ENCODE measurements around the gene ACO2. TPM values are rescaled to one million over a fixed set of nuclear protein-coding genes. Genes with fewer than 3 reads are reported as not detected.

ACO2 gene
- total RNA-seq, 1 donor from 2014 or later: 83.5 TPM

- H3K4me3 Mint-ChIP-seq (ENCODE audit: unreplicated experiment): peak overlapping the region; percentile 27
- no peaks in the 10 kb centered on the region for H3K9me3 Mint-ChIP-seq (ENCODE audit: unreplicated experiment)
- no peak for DNase-seq (ENCODE audit: low spot score)
- H3K4me1 Mint-ChIP-seq (ENCODE audit: unreplicated experiment): peaks cover 18% of the 10 kb centered on the region
- TF ChIP-seq, protein P1, sequence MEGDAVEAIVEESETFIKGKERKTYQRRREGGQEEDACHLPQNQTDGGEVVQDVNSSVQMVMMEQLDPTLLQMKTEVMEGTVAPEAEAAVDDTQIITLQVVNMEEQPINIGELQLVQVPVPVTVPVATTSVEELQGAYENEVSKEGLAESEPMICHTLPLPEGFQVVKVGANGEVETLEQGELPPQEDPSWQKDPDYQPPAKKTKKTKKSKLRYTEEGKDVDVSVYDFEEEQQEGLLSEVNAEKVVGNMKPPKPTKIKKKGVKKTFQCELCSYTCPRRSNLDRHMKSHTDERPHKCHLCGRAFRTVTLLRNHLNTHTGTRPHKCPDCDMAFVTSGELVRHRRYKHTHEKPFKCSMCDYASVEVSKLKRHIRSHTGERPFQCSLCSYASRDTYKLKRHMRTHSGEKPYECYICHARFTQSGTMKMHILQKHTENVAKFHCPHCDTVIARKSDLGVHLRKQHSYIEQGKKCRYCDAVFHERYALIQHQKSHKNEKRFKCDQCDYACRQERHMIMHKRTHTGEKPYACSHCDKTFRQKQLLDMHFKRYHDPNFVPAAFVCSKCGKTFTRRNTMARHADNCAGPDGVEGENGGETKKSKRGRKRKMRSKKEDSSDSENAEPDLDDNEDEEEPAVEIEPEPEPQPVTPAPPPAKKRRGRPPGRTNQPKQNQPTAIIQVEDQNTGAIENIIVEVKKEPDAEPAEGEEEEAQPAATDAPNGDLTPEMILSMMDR (IDR thresholded peaks at IDR 0.05; ENCODE audit: unreplicated experiment): no peak
- peaks cover 16% of the 10 kb centered on the region for H3K27me3 Mint-ChIP-seq (ENCODE audit: unreplicated experiment)
- no peak overlapping the region for H3K27ac Mint-ChIP-seq (ENCODE audit: unreplicated experiment)
- H3K36me3 Mint-ChIP-seq (ENCODE audit: low read depth, unreplicated experiment): peaks cover 6% of the 10 kb centered on the region
These were observed 26.6 kb upstream of the ACO2 start for GRCh38 chr22:41442240-41442792.

- TF ChIP-seq, protein P1 (IDR thresholded peaks at IDR 0.05; ENCODE audit: unreplicated experiment): no peak
- DNase-seq (ENCODE audit: low spot score): peak; percentile 93
- Mint-ChIP-seq H3K27me3 (ENCODE audit: unreplicated experiment) (peaks cover 26% of the 10 kb centered on the region), H3K9me3 (ENCODE audit: unreplicated experiment) (no peaks in the 10 kb centered on the region), H3K4me1 (ENCODE audit: unreplicated experiment) (peaks cover 30% of the 10 kb centered on the region), H3K36me3 (ENCODE audit: low read depth, unreplicated experiment) (peaks cover 11% of the 10 kb centered on the region), H3K4me3 (ENCODE audit: unreplicated experiment) (peak overlapping the region; percentile 98), H3K27ac (ENCODE audit: unreplicated experiment) (peak overlapping the region; percentile 85)
These were observed 24.4 kb upstream of the ACO2 start for GRCh38 chr22:41444360-41445128.

DNA sequence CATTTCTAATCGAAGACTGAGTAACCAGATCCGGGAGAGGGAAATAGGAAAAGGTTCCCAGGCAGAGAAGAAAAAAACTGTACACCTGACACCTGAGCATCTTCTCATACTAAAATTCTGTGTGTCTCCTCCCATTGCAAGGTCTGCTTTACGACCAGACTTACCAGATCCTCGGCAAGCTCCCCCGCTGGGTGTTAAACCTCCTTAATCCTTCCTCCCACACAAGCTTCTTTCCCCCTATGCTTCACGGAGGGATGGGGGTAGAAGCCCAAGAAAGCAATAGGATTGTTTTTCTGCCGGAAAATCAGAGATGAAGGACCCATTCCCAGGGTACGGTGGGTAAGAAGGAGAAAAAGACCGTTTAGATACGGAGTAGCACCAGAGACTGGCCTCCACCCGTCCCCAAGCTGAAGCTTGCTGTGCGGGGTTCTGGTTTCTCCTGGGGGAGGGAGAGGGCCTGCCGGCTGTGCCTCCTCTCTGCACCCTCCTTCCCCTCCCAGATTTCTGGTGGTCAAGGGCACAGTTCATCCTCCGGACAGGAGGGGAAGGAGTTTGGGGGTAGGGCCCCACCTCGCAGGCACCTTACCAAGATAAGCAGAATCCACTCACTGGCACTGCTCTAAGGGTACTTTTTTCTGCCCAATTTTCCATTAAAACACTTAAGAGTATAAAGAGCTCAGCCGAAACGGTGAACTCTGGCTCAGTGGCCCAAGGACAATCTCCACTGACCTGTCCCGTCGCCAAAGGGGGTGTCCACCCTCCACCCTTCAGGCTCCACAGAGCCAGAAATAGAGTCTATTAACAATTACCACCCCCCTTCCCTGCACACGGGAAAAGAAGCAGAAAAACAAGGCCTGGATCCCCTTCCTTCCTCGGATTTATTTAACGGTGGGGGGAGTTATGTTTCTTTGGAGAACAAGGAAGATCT, 23.5 kb upstream of the ACO2 start:
- TF ChIP-seq, protein P1 (IDR thresholded peaks at IDR 0.05; ENCODE audit: unreplicated experiment): no peak
- peak overlapping the region; percentile 98 for H3K4me3 Mint-ChIP-seq (ENCODE audit: unreplicated experiment)
- H3K36me3 Mint-ChIP-seq (ENCODE audit: low read depth, unreplicated experiment): peaks cover 11% of the 10 kb centered on the region
- DNase-seq (ENCODE audit: low spot score): peak; percentile 10
- peaks cover 26% of the 10 kb centered on the region for H3K27me3 Mint-ChIP-seq (ENCODE audit: unreplicated experiment)
- peak overlapping the region; percentile 85 for H3K27ac Mint-ChIP-seq (ENCODE audit: unreplicated experiment)
- peaks cover 30% of the 10 kb centered on the region for H3K4me1 Mint-ChIP-seq (ENCODE audit: unreplicated experiment)
- H3K9me3 Mint-ChIP-seq (ENCODE audit: unreplicated experiment): no peaks in the 10 kb centered on the region

DNA sequence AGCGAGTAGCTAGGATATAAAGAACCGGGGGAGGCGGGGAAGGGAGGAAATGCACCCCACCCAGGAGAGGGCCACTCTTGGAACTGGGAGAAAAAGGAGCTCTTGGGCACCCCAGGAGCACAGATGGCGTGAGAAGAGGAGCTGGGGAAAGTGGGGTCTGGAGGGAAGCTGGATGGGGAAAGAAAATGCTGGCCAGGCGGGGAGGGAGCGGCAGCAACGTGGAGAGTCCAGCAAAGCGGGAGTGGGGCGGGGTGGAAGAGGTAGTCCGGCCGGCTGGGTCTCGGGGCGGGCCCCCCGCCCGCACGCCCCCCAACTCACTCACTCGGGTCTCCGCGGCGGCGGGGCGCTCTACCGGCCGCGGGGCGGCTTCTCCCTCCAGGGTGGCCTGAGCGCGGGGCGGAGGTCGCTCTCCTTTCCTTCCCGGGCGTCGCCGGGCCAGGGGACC, 22.8 kb upstream of the ACO2 start:
- Mint-ChIP-seq H3K27me3 (ENCODE audit: unreplicated experiment) (peaks cover 26% of the 10 kb centered on the region), H3K36me3 (ENCODE audit: low read depth, unreplicated experiment) (peaks cover 11% of the 10 kb centered on the region), H3K4me1 (ENCODE audit: unreplicated experiment) (peaks cover 30% of the 10 kb centered on the region), H3K4me3 (ENCODE audit: unreplicated experiment) (peak overlapping the region; percentile 98), H3K27ac (ENCODE audit: unreplicated experiment) (peak overlapping the region; percentile 85), H3K9me3 (ENCODE audit: unreplicated experiment) (no peaks in the 10 kb centered on the region)
- TF ChIP-seq, protein P1 (IDR thresholded peaks at IDR 0.05; ENCODE audit: unreplicated experiment): no peak
- peak; percentile 27 for DNase-seq (ENCODE audit: low spot score)

Data from endothelial cell (in vitro differentiated cells).